ENCODE results near the gene MINDY3. TPM values are rescaled to one million over a fixed set of nuclear protein-coding genes. Genes with fewer than 3 reads are reported as not detected.
A peak's percentile ranks its signal among the peaks of the same experiment; 100 is the strongest.

MINDY3 gene
- total and polyA plus RNA-seq, 4 donors: 44.7 to 89.9 (median 58.2) TPM

GRCh38 chr10:15844517-15844916 lies 15.8 kb downstream of the MINDY3 start:
- no peaks in the 10 kb centered on the region for H3K9me3 ChIP-seq (ENCODE audit: control insufficient read depth, insufficient read depth, low read length)
- H3K4me1 ChIP-seq (ENCODE audit: control insufficient read depth, insufficient read depth, low read length): no peaks in the 10 kb centered on the region
- H3K27me3 ChIP-seq (ENCODE audit: control insufficient read depth, insufficient read depth, low read length): no peaks in the 10 kb centered on the region

GRCh38 chr10:15843695-15844094 lies 16.6 kb downstream of the MINDY3 start:
- no peaks in the 10 kb centered on the region for H3K36me3 ChIP-seq (ENCODE audit: control insufficient read depth, insufficient read depth, low read length)
- no peak for DNase-seq (ENCODE audit: low read depth in 4 of 6, low spot score in 6 of 6)
- no peaks in the 10 kb centered on the region for H3K4me1 ChIP-seq (ENCODE audit: control insufficient read depth, insufficient read depth, low read length)
- WGBS (ENCODE audit: insufficient coverage): 80% methylated on average over 1 of the region's 4 CpGs
- H3K27ac ChIP-seq (ENCODE audit: low read depth, low read length): no peak overlapping the region
- H3K9me3 ChIP-seq (ENCODE audit: control insufficient read depth, insufficient read depth, low read length): no peaks in the 10 kb centered on the region
- H3K27me3 ChIP-seq (ENCODE audit: control insufficient read depth, insufficient read depth, low read length): no peaks in the 10 kb centered on the region
- H3K4me3 ChIP-seq (ENCODE audit: low read depth, low read length): no peak overlapping the region

More at GRCh38 chr10:15844517-15844916, 15.8 kb downstream of the MINDY3 start:
- Histone ChIP-seq H3K4me3 (ENCODE audit: low read depth, low read length) (no peak overlapping the region), H3K27ac (ENCODE audit: low read depth, low read length) (no peak overlapping the region), H3K36me3 (ENCODE audit: control insufficient read depth, insufficient read depth, low read length) (no peaks in the 10 kb centered on the region)
- no peak for DNase-seq (ENCODE audit: low read depth in 4 of 6, low spot score in 6 of 6)

GRCh38 chr10:15842556-15843169 lies 17.6 kb downstream of the MINDY3 start:
- no peak for DNase-seq (ENCODE audit: low read depth in 4 of 6, low spot score in 6 of 6)
- Histone ChIP-seq H3K27me3 (ENCODE audit: control insufficient read depth, insufficient read depth, low read length) (no peaks in the 10 kb centered on the region), H3K9me3 (ENCODE audit: control insufficient read depth, insufficient read depth, low read length) (no peaks in the 10 kb centered on the region), H3K36me3 (ENCODE audit: control insufficient read depth, insufficient read depth, low read length) (no peaks in the 10 kb centered on the region), H3K27ac (ENCODE audit: low read depth, low read length) (no peak overlapping the region), H3K4me3 (ENCODE audit: low read depth, low read length) (no peak overlapping the region), H3K4me1 (ENCODE audit: control insufficient read depth, insufficient read depth, low read length) (no peaks in the 10 kb centered on the region)
- WGBS (ENCODE audit: insufficient coverage): no CpG with 5 or more reads among the region's 3 CpGs

GRCh38 chr10:15841696-15842095 lies 18.6 kb downstream of the MINDY3 start:
- H3K36me3 ChIP-seq (ENCODE audit: control insufficient read depth, insufficient read depth, low read length): no peaks in the 10 kb centered on the region
- H3K9me3 ChIP-seq (ENCODE audit: control insufficient read depth, insufficient read depth, low read length): no peaks in the 10 kb centered on the region
- no peak overlapping the region for H3K27ac ChIP-seq (ENCODE audit: low read depth, low read length)
- no peak for DNase-seq (ENCODE audit: low read depth in 4 of 6, low spot score in 6 of 6)
- no CpG with 5 or more reads among the region's 3 CpGs for WGBS (ENCODE audit: insufficient coverage)
- no peaks in the 10 kb centered on the region for H3K4me1 ChIP-seq (ENCODE audit: control insufficient read depth, insufficient read depth, low read length)
- H3K27me3 ChIP-seq (ENCODE audit: control insufficient read depth, insufficient read depth, low read length): no peaks in the 10 kb centered on the region
- no peak overlapping the region for H3K4me3 ChIP-seq (ENCODE audit: low read depth, low read length)

GRCh38 chr10:15836807-15837206 lies 23.5 kb downstream of the MINDY3 start:
- 65% methylated on average over 3 of the region's 4 CpGs for WGBS (ENCODE audit: insufficient coverage)
- no peaks in the 10 kb centered on the region for H3K27me3 ChIP-seq (ENCODE audit: control insufficient read depth, insufficient read depth, low read length)
- H3K27ac ChIP-seq (ENCODE audit: low read depth, low read length): no peak overlapping the region
- H3K9me3 ChIP-seq (ENCODE audit: control insufficient read depth, insufficient read depth, low read length): no peaks in the 10 kb centered on the region
- no peaks in the 10 kb centered on the region for H3K36me3 ChIP-seq (ENCODE audit: control insufficient read depth, insufficient read depth, low read length)
- DNase-seq (ENCODE audit: low read depth in 4 of 6, low spot score in 6 of 6): no peak
- no peaks in the 10 kb centered on the region for H3K4me1 ChIP-seq (ENCODE audit: control insufficient read depth, insufficient read depth, low read length)
- H3K4me3 ChIP-seq (ENCODE audit: low read depth, low read length): no peak overlapping the region

GRCh38 chr10:15829495-15829894 lies 30.8 kb downstream of the MINDY3 start:
- DNase-seq (ENCODE audit: low read depth in 4 of 6, low spot score in 6 of 6): no peak
- Histone ChIP-seq H3K27ac (ENCODE audit: low read depth, low read length) (no peak overlapping the region), H3K4me1 (ENCODE audit: control insufficient read depth, insufficient read depth, low read length) (no peaks in the 10 kb centered on the region), H3K36me3 (ENCODE audit: control insufficient read depth, insufficient read depth, low read length) (no peaks in the 10 kb centered on the region), H3K27me3 (ENCODE audit: control insufficient read depth, insufficient read depth, low read length) (no peaks in the 10 kb centered on the region), H3K9me3 (ENCODE audit: control insufficient read depth, insufficient read depth, low read length) (no peaks in the 10 kb centered on the region), H3K4me3 (ENCODE audit: low read depth, low read length) (no peak overlapping the region)
- 90% methylated on average over 4 of the region's 4 CpGs for WGBS (ENCODE audit: insufficient coverage)

- Histone ChIP-seq H3K36me3 (ENCODE audit: control insufficient read depth, insufficient read depth, low read length) (peaks cover 4% of the 10 kb centered on the region), H3K4me1 (ENCODE audit: control insufficient read depth, insufficient read depth, low read length) (no peaks in the 10 kb centered on the region), H3K4me3 (ENCODE audit: low read depth, low read length) (no peak overlapping the region), H3K9me3 (ENCODE audit: control insufficient read depth, insufficient read depth, low read length) (no peaks in the 10 kb centered on the region), H3K27ac (ENCODE audit: low read depth, low read length) (no peak overlapping the region), H3K27me3 (ENCODE audit: control insufficient read depth, insufficient read depth, low read length) (no peaks in the 10 kb centered on the region)
- no CpG with 5 or more reads among the region's 1 CpG for WGBS (ENCODE audit: insufficient coverage)
- DNase-seq (ENCODE audit: low read depth in 4 of 6, low spot score in 6 of 6): peak in 3 of 6 donors; percentile 10 to 73 (median 35)
Observed at GRCh38 chr10:15824498-15824897, 35.8 kb downstream of the MINDY3 start.

GRCh38 chr10:15822131-15822530 lies 38.2 kb downstream of the MINDY3 start:
- Histone ChIP-seq H3K27me3 (ENCODE audit: control insufficient read depth, insufficient read depth, low read length) (no peaks in the 10 kb centered on the region), H3K9me3 (ENCODE audit: control insufficient read depth, insufficient read depth, low read length) (no peaks in the 10 kb centered on the region), H3K27ac (ENCODE audit: low read depth, low read length) (no peak overlapping the region), H3K36me3 (ENCODE audit: control insufficient read depth, insufficient read depth, low read length) (peaks cover 4% of the 10 kb centered on the region), H3K4me3 (ENCODE audit: low read depth, low read length) (no peak overlapping the region), H3K4me1 (ENCODE audit: control insufficient read depth, insufficient read depth, low read length) (no peaks in the 10 kb centered on the region)
- no peak for DNase-seq (ENCODE audit: low read depth in 4 of 6, low spot score in 6 of 6)
- WGBS (ENCODE audit: insufficient coverage): 100% methylated on average over 2 of the region's 4 CpGs

GRCh38 chr10:15821046-15821683 lies 39.1 kb downstream of the MINDY3 start:
- H3K27me3 ChIP-seq (ENCODE audit: control insufficient read depth, insufficient read depth, low read length): no peaks in the 10 kb centered on the region
- H3K4me3 ChIP-seq (ENCODE audit: low read depth, low read length): no peak overlapping the region
- H3K27ac ChIP-seq (ENCODE audit: low read depth, low read length): no peak overlapping the region
- H3K36me3 ChIP-seq (ENCODE audit: control insufficient read depth, insufficient read depth, low read length): peaks cover 4% of the 10 kb centered on the region
- WGBS (ENCODE audit: insufficient coverage): no CpG with 5 or more reads among the region's 3 CpGs
- H3K4me1 ChIP-seq (ENCODE audit: control insufficient read depth, insufficient read depth, low read length): no peaks in the 10 kb centered on the region
- H3K9me3 ChIP-seq (ENCODE audit: control insufficient read depth, insufficient read depth, low read length): no peaks in the 10 kb centered on the region
- DNase-seq (ENCODE audit: low read depth in 4 of 6, low spot score in 6 of 6): no peak

- Histone ChIP-seq H3K4me1 (ENCODE audit: control insufficient read depth, insufficient read depth, low read length) (no peaks in the 10 kb centered on the region), H3K36me3 (ENCODE audit: control insufficient read depth, insufficient read depth, low read length) (peaks cover 4% of the 10 kb centered on the region), H3K4me3 (ENCODE audit: low read depth, low read length) (no peak overlapping the region), H3K9me3 (ENCODE audit: control insufficient read depth, insufficient read depth, low read length) (no peaks in the 10 kb centered on the region), H3K27ac (ENCODE audit: low read depth, low read length) (no peak overlapping the region), H3K27me3 (ENCODE audit: control insufficient read depth, insufficient read depth, low read length) (no peaks in the 10 kb centered on the region)
- no CpG with 5 or more reads among the region's 3 CpGs for WGBS (ENCODE audit: insufficient coverage)
- no peak for DNase-seq (ENCODE audit: low read depth in 4 of 6, low spot score in 6 of 6)
Observed at GRCh38 chr10:15817409-15818046, 42.8 kb downstream of the MINDY3 start.
